Nephron (organoid): ENCODE results near the gene HNRNPDL.
A peak's percentile ranks its signal among the peaks of the same experiment; 100 is the strongest.
"Not testable (repeated sequence)": the region's sequence is repeated elsewhere in the genome, so short reads cannot be mapped to it uniquely, and the experiment has no call there.

Experiments used
- H3K27ac Mint-ChIP-seq, 3 experiments: 2 replicates each; pipeline ENCODE4 v1.8.0; 2020; ENCODE audit warnings: mixed read lengths in 3 of 3, mild to moderate bottlenecking in 2 of 3, moderate library complexity in 1 of 3
- H3K27me3 Mint-ChIP-seq: 2 replicates; pipeline ENCODE4 v1.8.0; 2021; ENCODE audit warnings: low read depth, mild to moderate bottlenecking, moderate library complexity, mixed read lengths
- H3K36me3 Mint-ChIP-seq: 2 replicates; pipeline ENCODE4 v1.8.0; 2020; ENCODE audit warnings: low read depth, mixed read lengths
- H3K4me1 Mint-ChIP-seq: 2 replicates; pipeline ENCODE4 v1.8.0; 2020; ENCODE audit warnings: mixed read lengths
- H3K4me3 Mint-ChIP-seq, 3 experiments: 2 replicates each; pipeline ENCODE4 v1.8.0; 2020; ENCODE audit warnings: mild to moderate bottlenecking in 3 of 3, mixed read lengths in 3 of 3, moderate library complexity in 2 of 3
- H3K9me3 Mint-ChIP-seq: 2 replicates; pipeline ENCODE4 v1.8.0; 2020; ENCODE audit warnings: mixed read lengths
- TF ChIP-seq, protein P1 (sequence below), 3 experiments: fragments of 200-600 bp; sonication (generic); IDR thresholded peaks; one replicate each; pipeline ENCODE4 v1.5.0; 2021; ENCODE audit warnings: antibody characterized with exemption in 3 of 3; ENCODE audit not compliant: unreplicated experiment in 3 of 3

Gene HNRNPDL

DNA sequence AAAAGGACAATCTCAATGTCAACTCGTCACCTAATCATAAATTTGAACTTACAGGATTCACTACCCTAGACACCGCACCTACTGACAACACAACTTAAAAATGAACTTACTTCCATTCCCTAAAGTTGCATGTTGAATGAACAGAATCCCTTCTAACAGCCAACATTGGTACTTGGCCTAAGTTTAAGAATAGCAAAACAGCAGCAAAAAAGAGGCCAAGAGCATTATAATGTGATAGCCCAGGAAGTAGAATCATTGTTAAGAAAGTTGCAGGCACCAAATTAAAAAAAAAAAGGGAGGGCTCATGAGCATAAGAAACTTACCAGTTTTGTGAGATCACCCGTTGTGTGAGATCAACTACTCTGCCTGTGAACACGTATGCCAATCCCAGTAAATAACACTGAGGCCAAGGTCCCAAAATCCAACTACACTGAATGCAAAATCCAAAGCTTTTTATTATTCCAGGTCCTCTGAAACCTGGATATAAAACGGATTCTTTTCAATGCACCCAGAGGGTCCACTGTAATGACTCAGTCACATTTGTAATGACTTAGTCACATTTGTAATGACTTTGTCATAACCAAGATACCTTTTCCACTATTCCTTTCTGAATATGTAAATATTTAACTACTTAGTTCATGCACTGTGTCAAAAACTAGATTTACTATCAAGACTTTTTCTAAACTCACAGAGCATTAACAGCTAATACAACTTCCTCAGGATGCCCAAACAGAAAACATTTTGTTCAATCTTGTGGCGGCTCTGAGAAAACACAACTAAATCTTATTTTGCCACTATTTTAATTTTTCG, 6.8 kb downstream of the HNRNPDL start:
- Mint-ChIP-seq H3K4me3 (no peak overlapping the region), H3K4me1 (peaks cover 30% of the 10 kb centered on the region), H3K9me3 (no peaks in the 10 kb centered on the region), H3K27ac (peak overlapping the region in 1 of 3 experiments; percentile 11), H3K27me3 (no peaks in the 10 kb centered on the region), H3K36me3 (peaks cover 68% of the 10 kb centered on the region)
- TF ChIP-seq, protein P1, sequence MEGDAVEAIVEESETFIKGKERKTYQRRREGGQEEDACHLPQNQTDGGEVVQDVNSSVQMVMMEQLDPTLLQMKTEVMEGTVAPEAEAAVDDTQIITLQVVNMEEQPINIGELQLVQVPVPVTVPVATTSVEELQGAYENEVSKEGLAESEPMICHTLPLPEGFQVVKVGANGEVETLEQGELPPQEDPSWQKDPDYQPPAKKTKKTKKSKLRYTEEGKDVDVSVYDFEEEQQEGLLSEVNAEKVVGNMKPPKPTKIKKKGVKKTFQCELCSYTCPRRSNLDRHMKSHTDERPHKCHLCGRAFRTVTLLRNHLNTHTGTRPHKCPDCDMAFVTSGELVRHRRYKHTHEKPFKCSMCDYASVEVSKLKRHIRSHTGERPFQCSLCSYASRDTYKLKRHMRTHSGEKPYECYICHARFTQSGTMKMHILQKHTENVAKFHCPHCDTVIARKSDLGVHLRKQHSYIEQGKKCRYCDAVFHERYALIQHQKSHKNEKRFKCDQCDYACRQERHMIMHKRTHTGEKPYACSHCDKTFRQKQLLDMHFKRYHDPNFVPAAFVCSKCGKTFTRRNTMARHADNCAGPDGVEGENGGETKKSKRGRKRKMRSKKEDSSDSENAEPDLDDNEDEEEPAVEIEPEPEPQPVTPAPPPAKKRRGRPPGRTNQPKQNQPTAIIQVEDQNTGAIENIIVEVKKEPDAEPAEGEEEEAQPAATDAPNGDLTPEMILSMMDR (IDR thresholded peaks at IDR 0.05; ENCODE audit: unreplicated experiment in 3 of 3), result no peak

DNA sequence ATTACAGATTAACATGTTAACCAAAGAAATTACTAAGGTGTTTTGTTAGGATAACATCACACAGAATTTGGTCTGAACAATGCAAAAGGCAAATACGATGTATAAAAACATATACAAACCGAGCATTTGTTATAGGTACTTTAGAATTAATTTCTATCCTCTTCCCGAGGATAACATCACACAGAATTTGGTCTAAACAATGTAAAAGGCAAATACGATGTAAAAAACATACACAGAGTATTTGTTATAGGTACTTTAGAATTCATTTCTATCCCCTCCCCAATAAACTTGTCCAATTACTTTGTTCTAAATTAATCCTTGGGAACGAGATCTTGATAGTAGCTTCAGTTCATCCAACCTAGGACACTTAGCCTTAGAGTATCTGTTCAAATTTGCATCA, 7.6 kb downstream of the HNRNPDL start:
- H3K27ac Mint-ChIP-seq, result no peak overlapping the region
- H3K36me3 Mint-ChIP-seq, result peaks cover 59% of the 10 kb centered on the region
- H3K4me1 Mint-ChIP-seq, result peaks cover 30% of the 10 kb centered on the region
- H3K9me3 Mint-ChIP-seq, result no peaks in the 10 kb centered on the region
- H3K27me3 Mint-ChIP-seq, result no peaks in the 10 kb centered on the region
- TF ChIP-seq, protein P1 (IDR thresholded peaks at IDR 0.05; ENCODE audit: unreplicated experiment in 3 of 3), result no peak
- H3K4me3 Mint-ChIP-seq, result no peak overlapping the region

GRCh38 chr4:82421796-82422560, 8.3 kb downstream of the HNRNPDL start:
- TF ChIP-seq, protein P1 (IDR thresholded peaks at IDR 0.05; ENCODE audit: unreplicated experiment in 3 of 3), result no peak
- H3K4me1 Mint-ChIP-seq, result peaks cover 23% of the 10 kb centered on the region
- no peaks in the 10 kb centered on the region for H3K27me3 Mint-ChIP-seq

DNA sequence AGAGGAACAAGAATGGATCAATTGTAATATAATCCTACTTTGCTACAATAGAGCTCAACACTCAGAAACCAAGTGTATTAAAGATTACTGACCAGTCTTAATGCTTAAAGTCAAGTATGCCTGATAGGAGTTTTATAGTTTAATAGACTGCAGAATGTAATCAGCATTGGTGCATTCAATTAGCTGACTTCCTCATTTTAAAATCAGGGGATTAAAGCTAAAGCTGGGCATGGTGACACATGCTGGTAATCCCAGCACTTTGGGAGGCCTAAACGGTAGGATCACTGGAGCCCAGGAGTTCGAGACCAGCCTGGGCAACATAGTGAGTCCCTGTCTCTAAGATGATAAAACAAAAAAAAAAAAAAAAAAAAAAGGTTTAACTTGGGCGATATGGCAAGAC, 10.8 kb downstream of the HNRNPDL start:
- TF ChIP-seq, protein P1 (IDR thresholded peaks at IDR 0.05; ENCODE audit: unreplicated experiment in 3 of 3), result no peak

More at GRCh38 chr4:82421796-82422560, 8.3 kb downstream of the HNRNPDL start:
- Mint-ChIP-seq H3K4me3 (no peak overlapping the region), H3K36me3 (peaks cover 53% of the 10 kb centered on the region), H3K27ac (no peak overlapping the region), H3K9me3 (no peaks in the 10 kb centered on the region)

GRCh38 chr4:82415922-82416365, 14.3 kb downstream of the HNRNPDL start:
- peaks cover 5% of the 10 kb centered on the region for H3K27me3 Mint-ChIP-seq
- H3K36me3 Mint-ChIP-seq, result no peaks in the 10 kb centered on the region
- TF ChIP-seq, protein P1 (IDR thresholded peaks at IDR 0.05; ENCODE audit: unreplicated experiment in 3 of 3), result no peak
- no peak overlapping the region for H3K4me3 Mint-ChIP-seq
- H3K4me1 Mint-ChIP-seq, result no peaks in the 10 kb centered on the region
- no peak overlapping the region for H3K27ac Mint-ChIP-seq
- H3K9me3 Mint-ChIP-seq, result peaks cover 6% of the 10 kb centered on the region

More for the DNA sequence above, 10.8 kb downstream of the HNRNPDL start:
- Mint-ChIP-seq H3K4me3 (no peak overlapping the region), H3K27ac (no peak overlapping the region), H3K9me3 (peaks cover 3% of the 10 kb centered on the region), H3K4me1 (peaks cover 6% of the 10 kb centered on the region), H3K27me3 (peaks cover 3% of the 10 kb centered on the region), H3K36me3 (peaks cover 28% of the 10 kb centered on the region)

- H3K36me3 Mint-ChIP-seq, H3K4me1 Mint-ChIP-seq, H3K9me3 Mint-ChIP-seq, H3K4me3 Mint-ChIP-seq, H3K27me3 Mint-ChIP-seq, H3K27ac Mint-ChIP-seq: not testable (repeated sequence)
Measured at GRCh38 chr4:82415061-82415460, 15.2 kb downstream of the HNRNPDL start.
